IPS DF 4.7 (cell line): ENCODE measurements around the gene FAAP20.

Source experiments
- DNase-seq: peaks from one replicate; pipeline ENCODE4 v3.0.0-alpha.2; 2013; ENCODE audit warnings: low spot score; ENCODE audit errors: extremely low read depth

FAAP20 gene

GRCh38 chr1:2195785-2196184 is 1.2 kb upstream of the FAAP20 start:
- DNase-seq = no peak

GRCh38 chr1:2194898-2195673 is 514 bp upstream of the FAAP20 start:
- DNase-seq = no peak

- no peak for DNase-seq
These were observed 874 bp downstream of the FAAP20 start for GRCh38 chr1:2193514-2194281.

- no peak for DNase-seq
These were observed 2.3 kb downstream of the FAAP20 start for GRCh38 chr1:2192031-2192995.

GRCh38 chr1:2190491-2190976 is 4.0 kb downstream of the FAAP20 start:
- no peak for DNase-seq

GRCh38 chr1:2189459-2190425 is 4.8 kb downstream of the FAAP20 start:
- no peak for DNase-seq

GRCh38 chr1:2188336-2188735 is 6.2 kb downstream of the FAAP20 start:
- DNase-seq = no peak

- DNase-seq = no peak
These were observed 7.0 kb downstream of the FAAP20 start for GRCh38 chr1:2187619-2188018.

- no peak for DNase-seq
These were observed 7.7 kb downstream of the FAAP20 start for GRCh38 chr1:2186901-2187300.

- DNase-seq = no peak
These were observed 8.4 kb downstream of the FAAP20 start for GRCh38 chr1:2185880-2186855.

GRCh38 chr1:2184934-2185333 is 9.6 kb downstream of the FAAP20 start:
- DNase-seq = no peak

GRCh38 chr1:2184531-2184930 is 10.0 kb downstream of the FAAP20 start:
- DNase-seq = no peak

GRCh38 chr1:2183937-2184334 is 10.6 kb downstream of the FAAP20 start:
- no peak for DNase-seq

GRCh38 chr1:2182376-2182775 is 12.2 kb downstream of the FAAP20 start:
- DNase-seq = no peak

GRCh38 chr1:2181752-2182151 is 12.8 kb downstream of the FAAP20 start:
- no peak for DNase-seq

- DNase-seq = no peak
These were observed 13.3 kb downstream of the FAAP20 start for GRCh38 chr1:2181271-2181670.

GRCh38 chr1:2180297-2181245 is 14.0 kb downstream of the FAAP20 start:
- no peak for DNase-seq
